Lung (tissue), 12 donors: ENCODE results near the gene NBAS. TPM values are rescaled to one million over a fixed set of nuclear protein-coding genes. Genes with fewer than 3 reads are reported as not detected.

Experiments
- ATAC-seq: fragments of 200-7000 bp; cut with Tn5 transposase; one replicate; pipeline ENCODE4 v1.9.1; 2020; ENCODE audit warnings: moderate number of reproducible peaks; ENCODE audit not compliant: insufficient read depth, low FRiP score
- DNase-seq, 3 donors: peaks; one replicate each; pipeline ENCODE4 v3.0.0-alpha.2; 2013 to 2017
- H3K27ac ChIP-seq, 2 donors: one replicate each; pipeline ENCODE4 v1.5.1; 2013; ENCODE audit warnings: mild to moderate bottlenecking in 2 of 2, moderate library complexity in 2 of 2, control low read depth in 1 of 2, inconsistent platforms in 1 of 2, low read depth in 1 of 2, low read length in 1 of 2
- H3K27me3 ChIP-seq, 3 donors: one replicate each; pipeline ENCODE4 v1.5.1; 2013; ENCODE audit warnings: low read length in 2 of 3; ENCODE audit not compliant: control insufficient read depth in 3 of 3, insufficient read depth in 3 of 3
- H3K36me3 ChIP-seq, 4 donors: one replicate each; pipeline ENCODE4 v1.5.1; 2013; ENCODE audit warnings: low read length in 4 of 4, mild to moderate bottlenecking in 1 of 4, moderate library complexity in 1 of 4; ENCODE audit not compliant: control insufficient read depth in 4 of 4, insufficient read depth in 4 of 4
- H3K4me1 ChIP-seq, 5 donors: one replicate each; pipeline ENCODE4 v1.5.1; 2013; ENCODE audit warnings: low read length in 5 of 5, mild to moderate bottlenecking in 2 of 5, moderate library complexity in 1 of 5; ENCODE audit not compliant: control insufficient read depth in 5 of 5, insufficient read depth in 5 of 5
- H3K4me3 ChIP-seq: one replicate; pipeline ENCODE4 v1.5.1; 2013; ENCODE audit warnings: mild to moderate bottlenecking, control low read depth, moderate library complexity
- H3K9ac ChIP-seq, 2 donors: one replicate each; pipeline ENCODE4 v1.5.1; 2013; ENCODE audit warnings: low read length in 2 of 2, control low read depth in 1 of 2; ENCODE audit not compliant: insufficient read depth in 1 of 2
- H3K9me3 ChIP-seq, 4 donors: one replicate each; pipeline ENCODE4 v1.5.1; 2013; ENCODE audit warnings: low read length in 3 of 4, mild to moderate bottlenecking in 1 of 4, moderate library complexity in 1 of 4; ENCODE audit not compliant: control insufficient read depth in 4 of 4, insufficient read depth in 3 of 4
- CTCF ChIP-seq: IDR thresholded peaks from 2 replicates; pipeline ENCODE4 v1.5.1; 2012; ENCODE audit warnings: mild to moderate bottlenecking; ENCODE audit errors: control extremely low read depth, extremely low read depth
- WGBS, 2 donors: extraction: QIAGEN DNeasy Blood & Tissue Kit; methylation state at CpG; one replicate each; pipeline ENCODE4 v1.1.7; 2013; 5-methylcytosine and 5-hydroxymethylcytosine counted together
- polyA plus RNA-seq, 2 donors: library from polyadenylated mRNA; stranded (reverse); fragments of 200-250 nt; gene quantifications; one replicate each; pipeline ENCODE4 v1.2.1, GENCODE V29; 2013
- total RNA-seq, 2 donors: library from RNA; depleted of rRNA in 1 of 2; stranded (reverse); fragments of >200 nt in 1 of 2; gene quantifications; one replicate each; pipeline ENCODE4 v1.2.1, GENCODE V29; 2014 to 2021
- donor health status: control.
- donor health status: control.
- donor health status: Bipolar disorder and iron deficiency.
- donor health status: healthy.
- donor health status: DM: yes; HTN: yes; CAD: no.

The NBAS gene
- total and polyA plus RNA-seq, 4 donors: 15.6 to 61.3 (median 35.4) TPM

GRCh38 chr2:15412779-15413178, 148.4 kb downstream of the NBAS start:
- peaks cover 2 to 17% (median 9%) of the 10 kb centered on the region in 4 donors for H3K36me3 ChIP-seq

GRCh38 chr2:15412309-15412708, 148.8 kb downstream of the NBAS start:
- no peak for DNase-seq
- WGBS, 2 donors: 97% methylated on average over 3 of the region's 3 CpGs
- H3K9ac ChIP-seq: no peak overlapping the region
- H3K27me3 ChIP-seq: no peaks in the 10 kb centered on the region
- H3K27ac ChIP-seq: peak overlapping the region in 1 of 2 donors; percentile 33
- no peak for ATAC-seq
- H3K4me1 ChIP-seq: peaks cover 0 to 3% (median 0%) of the 10 kb centered on the region in 5 donors
- no peak for TF ChIP-seq CTCF
- H3K9me3 ChIP-seq: no peaks in the 10 kb centered on the region
- H3K4me3 ChIP-seq: no peak overlapping the region
- H3K36me3 ChIP-seq: peaks cover 2 to 17% (median 10%) of the 10 kb centered on the region in 4 donors

More at GRCh38 chr2:15412779-15413178, 148.4 kb downstream of the NBAS start:
- no peak for TF ChIP-seq CTCF
- H3K27ac ChIP-seq: peak overlapping the region in 1 of 2 donors; percentile 33
- peaks cover 0 to 3% (median 0%) of the 10 kb centered on the region in 5 donors for H3K4me1 ChIP-seq
- H3K9ac ChIP-seq: no peak overlapping the region
- ATAC-seq (no peak), DNase-seq (no peak)
- H3K4me3 ChIP-seq: no peak overlapping the region
- H3K9me3 ChIP-seq: no peaks in the 10 kb centered on the region
- WGBS, 2 donors: 94 to 95% methylated on average over 6 of the region's 6 CpGs
- H3K27me3 ChIP-seq: no peaks in the 10 kb centered on the region

- H3K4me1 ChIP-seq: peaks cover 0 to 3% (median 0%) of the 10 kb centered on the region in 5 donors
- DNase-seq (no peak), ATAC-seq (no peak)
- no peak overlapping the region for H3K9ac ChIP-seq
- H3K36me3 ChIP-seq: peaks cover 0 to 13% (median 10%) of the 10 kb centered on the region in 4 donors
- no peak overlapping the region for H3K27ac ChIP-seq
- WGBS, 2 donors: 98% methylated on average over 9 of the region's 9 CpGs
- no peak for TF ChIP-seq CTCF
- H3K9me3 ChIP-seq: no peaks in the 10 kb centered on the region
- H3K4me3 ChIP-seq: no peak overlapping the region
- no peaks in the 10 kb centered on the region for H3K27me3 ChIP-seq
Measured at GRCh38 chr2:15410884-15411283, 150.2 kb downstream of the NBAS start.

GRCh38 chr2:15408759-15409158, 152.4 kb downstream of the NBAS start:
- Histone ChIP-seq H3K9ac (no peak overlapping the region), H3K36me3 (peaks cover 0 to 11% (median 8%) of the 10 kb centered on the region in 4 donors), H3K27me3 (no peaks in the 10 kb centered on the region), H3K9me3 (no peaks in the 10 kb centered on the region), H3K4me3 (no peak overlapping the region), H3K27ac (no peak overlapping the region), H3K4me1 (peaks cover 0 to 3% (median 0%) of the 10 kb centered on the region in 5 donors)
- no peak for TF ChIP-seq CTCF
- WGBS, 2 donors: 99% methylated on average over 3 of the region's 3 CpGs
- DNase-seq (no peak), ATAC-seq (no peak)
